Loucy (cell line): ENCODE data around the gene SH3RF3.

Source experiments
- EZH2phosphoT487 ChIP-seq: fragments of 200-600 bp; IDR thresholded peaks from 2 replicates; pipeline ENCODE4 v1.6.1; 2018; ENCODE audit warnings: antibody characterized with exemption, mild to moderate bottlenecking, moderate library complexity, borderline replicate concordance
- TF ChIP-seq, protein P1 (sequence below): fragments of 200-600 bp; sonication (generic); conservative IDR thresholded peaks from 2 replicates; pipeline ENCODE4 v1.5.1; 2014; ENCODE audit warnings: mild to moderate bottlenecking, antibody characterized with exemption, low read length

DNA sequence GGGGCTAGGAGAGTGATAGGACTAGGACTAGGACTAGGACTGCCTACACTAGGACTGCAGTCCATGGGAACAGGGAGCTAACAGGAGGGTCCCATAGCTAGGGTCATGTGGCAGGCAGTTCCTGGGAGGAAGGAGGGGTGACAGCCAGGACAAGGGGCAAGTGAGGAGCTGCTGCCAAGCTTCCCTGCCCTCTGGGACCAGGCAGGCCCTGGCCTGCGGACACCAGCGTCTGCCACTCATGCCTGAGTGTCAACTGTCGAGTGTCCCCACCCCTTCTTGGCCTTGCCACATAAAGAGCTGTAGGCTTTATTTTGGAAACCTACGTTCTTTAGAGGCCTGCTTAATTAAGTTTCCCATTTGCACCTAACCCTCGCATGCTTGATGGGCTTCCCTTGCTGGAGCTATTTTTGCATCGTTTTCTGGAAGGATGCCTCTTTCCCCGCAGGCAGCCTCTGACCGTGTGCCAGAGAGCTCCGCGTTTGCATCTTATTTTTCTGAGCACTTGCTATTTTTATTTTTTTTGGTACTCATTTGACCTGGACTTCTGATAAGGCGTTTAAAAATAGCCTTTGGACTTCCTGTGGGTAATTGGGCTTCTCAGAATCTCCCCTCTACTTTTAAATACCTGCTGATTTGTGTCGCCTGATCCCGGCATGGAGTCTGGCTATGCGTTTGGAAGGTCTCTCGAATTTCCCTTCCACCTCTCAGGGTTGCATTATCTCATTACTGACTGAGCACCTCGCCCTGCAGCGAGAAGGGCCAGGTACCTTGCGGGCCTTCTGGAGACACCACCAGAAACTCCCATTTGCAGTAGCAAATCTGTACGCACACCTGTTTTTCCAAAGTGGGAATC, 66.4 kb downstream of the SH3RF3 start:
- TF ChIP-seq, protein P1, sequence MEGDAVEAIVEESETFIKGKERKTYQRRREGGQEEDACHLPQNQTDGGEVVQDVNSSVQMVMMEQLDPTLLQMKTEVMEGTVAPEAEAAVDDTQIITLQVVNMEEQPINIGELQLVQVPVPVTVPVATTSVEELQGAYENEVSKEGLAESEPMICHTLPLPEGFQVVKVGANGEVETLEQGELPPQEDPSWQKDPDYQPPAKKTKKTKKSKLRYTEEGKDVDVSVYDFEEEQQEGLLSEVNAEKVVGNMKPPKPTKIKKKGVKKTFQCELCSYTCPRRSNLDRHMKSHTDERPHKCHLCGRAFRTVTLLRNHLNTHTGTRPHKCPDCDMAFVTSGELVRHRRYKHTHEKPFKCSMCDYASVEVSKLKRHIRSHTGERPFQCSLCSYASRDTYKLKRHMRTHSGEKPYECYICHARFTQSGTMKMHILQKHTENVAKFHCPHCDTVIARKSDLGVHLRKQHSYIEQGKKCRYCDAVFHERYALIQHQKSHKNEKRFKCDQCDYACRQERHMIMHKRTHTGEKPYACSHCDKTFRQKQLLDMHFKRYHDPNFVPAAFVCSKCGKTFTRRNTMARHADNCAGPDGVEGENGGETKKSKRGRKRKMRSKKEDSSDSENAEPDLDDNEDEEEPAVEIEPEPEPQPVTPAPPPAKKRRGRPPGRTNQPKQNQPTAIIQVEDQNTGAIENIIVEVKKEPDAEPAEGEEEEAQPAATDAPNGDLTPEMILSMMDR, result no peak
- TF ChIP-seq EZH2phosphoT487, result no peak
